K562 (cell line): ENCODE data around the gene DEK. TPM values are rescaled to one million over a fixed set of nuclear protein-coding genes. Genes with fewer than 3 reads are reported as not detected.

ENCODE experiments used
- BMI1 ChIP-seq: fragments of 150-350 bp; IDR thresholded peaks from 2 replicates; pipeline ENCODE4 v1.6.1; 2014; ENCODE audit warnings: low read length
- RBM25 ChIP-seq: fragments of 200-400 bp; formaldehyde crosslinking; IDR thresholded peaks from 2 replicates; pipeline ENCODE4 v1.6.1; 2018; ENCODE audit warnings: low read length, low read depth, moderate library complexity; ENCODE audit not compliant: severe bottlenecking
- SNIP1 ChIP-seq: fragments of 450-650 bp; IDR thresholded peaks from 2 replicates; pipeline ENCODE4 v1.7.1; 2017; ENCODE audit warnings: low read depth, mild to moderate bottlenecking
- TBL1XR1 ChIP-seq, 2 experiments: IDR thresholded peaks; 2 replicates each; pipeline ENCODE4 v1.6.1; 2012; ENCODE audit warnings: improper control_type of control experiment in 2 of 2, low read length in 2 of 2, mild to moderate bottlenecking in 1 of 2
- TEAD1 ChIP-seq, 2 experiments: fragments of 450-650 bp in 1 of 2; sonication (generic) in 1 of 2; formaldehyde crosslinking; IDR thresholded peaks; 2 replicates each; pipeline versions ENCODE4 v1.4.0 to v1.8.0; 2020 to 2022; ENCODE audit warnings: mild to moderate bottlenecking in 2 of 2, missing genetic modification reagents in 1 of 2
- YY1 ChIP-seq, 3 experiments: IDR thresholded peaks; 2 replicates each; pipeline ENCODE4 v1.6.1; 2011; ENCODE audit warnings: low read length in 2 of 3, mild to moderate bottlenecking in 2 of 3, moderate library complexity in 2 of 3, borderline replicate concordance in 1 of 3, control low read depth in 1 of 3, low read depth in 1 of 3; ENCODE audit not compliant: insufficient read depth in 3 of 3, insufficient replicate concordance in 2 of 3, control insufficient read depth in 1 of 3, insufficient read length in 1 of 3; ENCODE audit errors: extremely low read depth in 1 of 3
- ZNF217 ChIP-seq: sonication (generic); formaldehyde crosslinking; IDR thresholded peaks from 2 replicates; pipeline ENCODE4 v1.8.0; 2022; ENCODE audit warnings: mild to moderate bottlenecking, missing genetic modification reagents
- polyA plus RNA-seq, 8 experiments: library from polyadenylated mRNA; depleted of rRNA in 4 of 8; stranded (reverse) in 5 of 8; unstranded in 3 of 8; fragments of >200 nt; fragmentation: Nextera tagmentation in 2 of 8; fragmentation: Illumina TruSeq in 1 of 8; extraction: Ambion mirVana in 2 of 8; extraction: Trizol in 1 of 8; gene quantifications; 2 replicates each; pipeline versions ENCODE4 v1.2.1 to v1.2.3, GENCODE V29; 2011 to 2014; ENCODE audit warnings: inconsistent platforms in 1 of 8, missing spikeins in 1 of 8
- total RNA-seq, 7 experiments: library from RNA; depleted of rRNA in 6 of 7; stranded (reverse); fragments of >200 nt in 6 of 7; fragmentation: Illumina TruSeq in 2 of 7; extraction: Trizol in 2 of 7; gene quantifications; 2 replicates each; pipeline versions ENCODE4 v1.2.1 to v1.2.3, GENCODE V29; 2011 to 2021; ENCODE audit warnings: low replicate concordance in 1 of 7
- TF ChIP-seq, protein P1 (sequence below), 2 experiments: fragments of 450-650 bp; formaldehyde crosslinking in 1 of 2; IDR thresholded peaks; 2 replicates each; pipeline versions ENCODE4 v1.4.0 to v1.6.1; 2014 to 2020; ENCODE audit warnings: mild to moderate bottlenecking in 2 of 2, borderline replicate concordance in 1 of 2, low read depth in 1 of 2

DEK gene
- total and polyA plus RNA-seq, 9 of the 15 experiments (the other 6 are each of a cell fraction or from before 2014, with no cell fraction given) = 82.3 to 338 (median 184) TPM

- TF ChIP-seq, protein P1, sequence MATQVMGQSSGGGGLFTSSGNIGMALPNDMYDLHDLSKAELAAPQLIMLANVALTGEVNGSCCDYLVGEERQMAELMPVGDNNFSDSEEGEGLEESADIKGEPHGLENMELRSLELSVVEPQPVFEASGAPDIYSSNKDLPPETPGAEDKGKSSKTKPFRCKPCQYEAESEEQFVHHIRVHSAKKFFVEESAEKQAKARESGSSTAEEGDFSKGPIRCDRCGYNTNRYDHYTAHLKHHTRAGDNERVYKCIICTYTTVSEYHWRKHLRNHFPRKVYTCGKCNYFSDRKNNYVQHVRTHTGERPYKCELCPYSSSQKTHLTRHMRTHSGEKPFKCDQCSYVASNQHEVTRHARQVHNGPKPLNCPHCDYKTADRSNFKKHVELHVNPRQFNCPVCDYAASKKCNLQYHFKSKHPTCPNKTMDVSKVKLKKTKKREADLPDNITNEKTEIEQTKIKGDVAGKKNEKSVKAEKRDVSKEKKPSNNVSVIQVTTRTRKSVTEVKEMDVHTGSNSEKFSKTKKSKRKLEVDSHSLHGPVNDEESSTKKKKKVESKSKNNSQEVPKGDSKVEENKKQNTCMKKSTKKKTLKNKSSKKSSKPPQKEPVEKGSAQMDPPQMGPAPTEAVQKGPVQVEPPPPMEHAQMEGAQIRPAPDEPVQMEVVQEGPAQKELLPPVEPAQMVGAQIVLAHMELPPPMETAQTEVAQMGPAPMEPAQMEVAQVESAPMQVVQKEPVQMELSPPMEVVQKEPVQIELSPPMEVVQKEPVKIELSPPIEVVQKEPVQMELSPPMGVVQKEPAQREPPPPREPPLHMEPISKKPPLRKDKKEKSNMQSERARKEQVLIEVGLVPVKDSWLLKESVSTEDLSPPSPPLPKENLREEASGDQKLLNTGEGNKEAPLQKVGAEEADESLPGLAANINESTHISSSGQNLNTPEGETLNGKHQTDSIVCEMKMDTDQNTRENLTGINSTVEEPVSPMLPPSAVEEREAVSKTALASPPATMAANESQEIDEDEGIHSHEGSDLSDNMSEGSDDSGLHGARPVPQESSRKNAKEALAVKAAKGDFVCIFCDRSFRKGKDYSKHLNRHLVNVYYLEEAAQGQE (IDR thresholded peaks at IDR 0.05; ENCODE audit: borderline replicate concordance) = peak; percentile 31; the same call in 1 of the 2 replicates
- TF ChIP-seq, protein P1 (CRISPR knock-in tag; IDR thresholded peaks at IDR 0.05; ENCODE audit: low read depth) = no peak
- TF ChIP-seq YY1 (IDR thresholded peaks at IDR 0.05; ENCODE audit: borderline replicate concordance in 1 of 3, control insufficient read depth in 1 of 3, extremely low read depth in 1 of 3, insufficient read depth in 3 of 3, insufficient read length in 1 of 3, insufficient replicate concordance in 2 of 3, low read depth in 1 of 3, low read length in 2 of 3) (no peak), TBL1XR1 (IDR thresholded peaks at IDR 0.05; ENCODE audit: low read length in 2 of 2) (no peak), ZNF217 (CRISPR knock-in tag) (no peak), SNIP1 (no peak), RBM25 (no peak), BMI1 (no peak), TEAD1 (CRISPR knock-in tag; IDR thresholded peaks at IDR 0.05) (no peak)
Observed at GRCh38 chr6:18302561-18303439, 38.5 kb upstream of the DEK start (continued).
